ENCODE measurements around the gene CDK9.
A peak's percentile ranks its signal among the peaks of the same experiment; 100 is the strongest.

CDK9 gene

DNA sequence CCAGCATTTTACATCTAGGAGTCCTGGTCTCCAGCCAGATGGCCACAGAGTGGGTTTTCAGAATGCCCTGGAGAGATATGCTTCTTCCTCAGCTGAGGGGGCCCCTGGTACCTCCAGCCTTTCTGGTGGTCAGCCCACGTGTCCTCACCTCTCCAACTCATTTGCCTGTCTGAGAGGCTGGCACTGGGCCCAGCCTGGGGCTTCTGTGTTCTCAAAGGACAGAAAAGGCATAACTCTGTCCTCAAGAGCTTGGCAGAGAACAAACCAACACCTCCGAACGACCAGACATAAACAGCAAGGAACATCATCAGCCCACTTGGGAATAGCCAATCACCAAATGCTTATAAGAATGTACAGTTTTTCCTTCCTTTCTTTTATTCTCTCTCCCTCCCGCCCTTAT is 51.5 kb downstream of the CDK9 start:
- Histone ChIP-seq H2AFZ (ENCODE audit: low read depth, low read length) (no peak overlapping the region), H3K27me3 (ENCODE audit: insufficient read depth, low read length) (no peaks in the 10 kb centered on the region), H3K9me3 (ENCODE audit: low read length) (no peaks in the 10 kb centered on the region), H3K36me3 (ENCODE audit: insufficient read depth, low read length) (no peaks in the 10 kb centered on the region), H3K4me3 (ENCODE audit: low read length) (no peak overlapping the region), H3K4me1 (ENCODE audit: insufficient read depth, low read length) (peaks cover 24% of the 10 kb centered on the region)

DNA sequence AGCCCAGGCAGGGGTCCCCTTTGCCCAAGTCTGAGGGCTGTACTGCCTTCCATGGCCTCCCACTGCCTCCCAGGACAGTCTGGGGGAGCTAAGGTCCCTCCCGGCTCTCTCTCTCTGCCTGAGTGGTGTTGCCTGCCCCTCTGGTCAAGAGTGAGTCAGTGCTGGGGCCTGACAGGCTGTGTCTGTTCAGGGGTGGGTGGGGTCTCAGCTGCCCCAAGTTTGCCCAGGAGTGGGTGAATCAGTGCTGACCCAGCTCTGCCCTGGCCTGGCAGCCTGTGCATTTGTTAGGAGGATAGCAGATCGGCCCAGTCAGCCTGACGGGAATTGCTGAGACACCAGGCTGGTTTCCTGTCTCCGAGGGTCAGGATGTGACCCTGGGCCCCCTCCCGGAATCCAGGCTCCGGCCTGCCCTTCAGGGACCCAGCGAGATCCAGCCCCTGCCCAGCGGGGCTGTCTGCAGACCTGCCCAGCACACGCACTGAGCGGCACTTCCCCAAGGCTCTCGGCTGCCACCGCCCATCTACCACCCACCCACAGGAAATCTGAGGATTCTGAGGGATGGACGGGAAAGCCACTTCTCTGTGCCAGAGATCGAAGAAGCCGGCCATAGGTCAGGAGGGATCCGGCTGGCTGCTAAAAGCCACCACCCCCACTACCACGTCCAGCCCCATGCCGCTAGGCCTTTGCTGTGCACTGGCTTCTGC is 52.7 kb downstream of the CDK9 start:
- Histone ChIP-seq H3K4me3 (ENCODE audit: low read length) (no peak overlapping the region), H2AFZ (ENCODE audit: low read depth, low read length) (peak overlapping the region; percentile 56), H3K4me1 (ENCODE audit: insufficient read depth, low read length) (peaks cover 24% of the 10 kb centered on the region), H3K27me3 (ENCODE audit: insufficient read depth, low read length) (no peaks in the 10 kb centered on the region), H3K9me3 (ENCODE audit: low read length) (no peaks in the 10 kb centered on the region), H3K36me3 (ENCODE audit: insufficient read depth, low read length) (no peaks in the 10 kb centered on the region)
